Ascending aorta (tissue), 2 donors: ENCODE measurements around the gene RERG. TPM values are rescaled to one million over a fixed set of nuclear protein-coding genes. Genes with fewer than 3 reads are reported as not detected.

Source experiments
- DNase-seq, 2 donors: peaks; one replicate each; pipeline ENCODE4 v3.0.0-alpha.2; 2019; ENCODE audit warnings: low spot score in 2 of 2
- H3K27ac ChIP-seq, 2 donors: fragments of 200-600 bp; sonication (generic); one replicate each; pipeline ENCODE4 v1.5.1; 2016 to 2017; ENCODE audit warnings: mild to moderate bottlenecking in 1 of 2
- H3K27me3 ChIP-seq: fragments of 200-600 bp; sonication (generic); one replicate; pipeline ENCODE4 v1.5.1; 2017
- H3K36me3 ChIP-seq, 2 donors: fragments of 200-600 bp; sonication (generic); one replicate each; pipeline ENCODE4 v1.5.1; 2016
- H3K4me1 ChIP-seq, 2 donors: fragments of 200-600 bp; sonication (generic); one replicate each; pipeline ENCODE4 v1.5.1; 2016 to 2017; ENCODE audit warnings: mild to moderate bottlenecking in 1 of 2
- H3K4me3 ChIP-seq, 2 donors: fragments of 200-600 bp; sonication (generic); one replicate each; pipeline ENCODE4 v1.5.1; 2016 to 2017; ENCODE audit warnings: mild to moderate bottlenecking in 1 of 2
- H3K9me3 ChIP-seq, 2 donors: fragments of 200-600 bp; sonication (generic); one replicate each; pipeline ENCODE4 v1.5.1; 2016
- intact Hi-C: fragments of 100-400 bp; cut with DNase I; formaldehyde crosslinking; loops from one replicate; pipeline ENCODE4 v1.15.1; 2023
- total RNA-seq: library from RNA; depleted of rRNA; stranded (reverse); fragments of >200 nt; gene quantifications from one replicate; pipeline ENCODE4 v1.1.0, GENCODE V29; 2016
- TF ChIP-seq, protein P1 (sequence below), 3 experiments: fragments of 200-600 bp in 2 of 3; fragments of 450-650 bp in 1 of 3; sonication (generic) in 2 of 3; IDR thresholded peaks; one replicate each; pipeline ENCODE4 v1.5.1; 2016 to 2019; ENCODE audit warnings: antibody characterized with exemption in 3 of 3, mild to moderate bottlenecking in 1 of 3, moderate library complexity in 1 of 3

Gene RERG
- total RNA-seq, 1 donor from 2014 or later = 55.7 TPM

DNA sequence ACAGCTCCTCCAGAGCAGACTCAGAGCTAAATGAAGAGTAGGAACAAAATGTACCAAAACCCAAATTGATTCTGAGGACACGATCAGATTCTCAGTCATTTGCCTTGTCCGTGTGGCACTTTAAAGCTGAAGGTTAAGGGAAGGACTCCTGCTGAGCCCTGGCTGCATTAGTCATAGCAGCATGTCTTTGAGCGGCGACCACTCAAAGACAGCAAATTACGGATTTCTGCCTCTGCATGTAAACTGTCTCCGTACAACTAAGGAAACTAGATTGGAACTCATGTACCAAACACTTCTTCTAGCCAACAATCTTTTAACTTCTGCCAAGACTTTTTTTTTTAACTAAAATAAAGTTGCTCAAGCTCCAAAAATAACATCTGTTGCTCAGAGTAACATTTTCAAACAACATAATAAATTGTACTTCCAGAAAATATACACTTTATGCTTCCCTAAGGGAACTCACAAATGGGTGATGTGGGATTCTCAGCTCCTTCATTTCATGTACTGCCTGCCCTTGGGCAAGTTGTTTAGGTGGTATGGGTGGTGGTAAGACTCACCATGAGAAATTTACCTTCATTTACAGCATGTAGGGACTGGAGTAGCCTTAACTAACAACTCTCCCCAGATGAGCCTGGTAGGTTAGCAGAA is 56.1 kb downstream of the RERG start:
- Histone ChIP-seq H3K9me3 (no peaks in the 10 kb centered on the region), H3K27me3 (no peaks in the 10 kb centered on the region), H3K36me3 (no peaks in the 10 kb centered on the region), H3K4me1 (peaks cover 12 to 51% of the 10 kb centered on the region in 2 donors), H3K27ac (peak overlapping the region; percentile 78 to 88), H3K4me3 (peak overlapping the region; percentile 7 to 26)
- peak in 1 of 2 donors; percentile 87 for DNase-seq
- intact Hi-C loops = loop anchor here (5.0 kb wide), 1 partner anchor 112 kb away; no protein-coding TSS in a partner anchor
- TF ChIP-seq, protein P1, sequence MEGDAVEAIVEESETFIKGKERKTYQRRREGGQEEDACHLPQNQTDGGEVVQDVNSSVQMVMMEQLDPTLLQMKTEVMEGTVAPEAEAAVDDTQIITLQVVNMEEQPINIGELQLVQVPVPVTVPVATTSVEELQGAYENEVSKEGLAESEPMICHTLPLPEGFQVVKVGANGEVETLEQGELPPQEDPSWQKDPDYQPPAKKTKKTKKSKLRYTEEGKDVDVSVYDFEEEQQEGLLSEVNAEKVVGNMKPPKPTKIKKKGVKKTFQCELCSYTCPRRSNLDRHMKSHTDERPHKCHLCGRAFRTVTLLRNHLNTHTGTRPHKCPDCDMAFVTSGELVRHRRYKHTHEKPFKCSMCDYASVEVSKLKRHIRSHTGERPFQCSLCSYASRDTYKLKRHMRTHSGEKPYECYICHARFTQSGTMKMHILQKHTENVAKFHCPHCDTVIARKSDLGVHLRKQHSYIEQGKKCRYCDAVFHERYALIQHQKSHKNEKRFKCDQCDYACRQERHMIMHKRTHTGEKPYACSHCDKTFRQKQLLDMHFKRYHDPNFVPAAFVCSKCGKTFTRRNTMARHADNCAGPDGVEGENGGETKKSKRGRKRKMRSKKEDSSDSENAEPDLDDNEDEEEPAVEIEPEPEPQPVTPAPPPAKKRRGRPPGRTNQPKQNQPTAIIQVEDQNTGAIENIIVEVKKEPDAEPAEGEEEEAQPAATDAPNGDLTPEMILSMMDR (IDR thresholded peaks at IDR 0.05) = no peak

DNA sequence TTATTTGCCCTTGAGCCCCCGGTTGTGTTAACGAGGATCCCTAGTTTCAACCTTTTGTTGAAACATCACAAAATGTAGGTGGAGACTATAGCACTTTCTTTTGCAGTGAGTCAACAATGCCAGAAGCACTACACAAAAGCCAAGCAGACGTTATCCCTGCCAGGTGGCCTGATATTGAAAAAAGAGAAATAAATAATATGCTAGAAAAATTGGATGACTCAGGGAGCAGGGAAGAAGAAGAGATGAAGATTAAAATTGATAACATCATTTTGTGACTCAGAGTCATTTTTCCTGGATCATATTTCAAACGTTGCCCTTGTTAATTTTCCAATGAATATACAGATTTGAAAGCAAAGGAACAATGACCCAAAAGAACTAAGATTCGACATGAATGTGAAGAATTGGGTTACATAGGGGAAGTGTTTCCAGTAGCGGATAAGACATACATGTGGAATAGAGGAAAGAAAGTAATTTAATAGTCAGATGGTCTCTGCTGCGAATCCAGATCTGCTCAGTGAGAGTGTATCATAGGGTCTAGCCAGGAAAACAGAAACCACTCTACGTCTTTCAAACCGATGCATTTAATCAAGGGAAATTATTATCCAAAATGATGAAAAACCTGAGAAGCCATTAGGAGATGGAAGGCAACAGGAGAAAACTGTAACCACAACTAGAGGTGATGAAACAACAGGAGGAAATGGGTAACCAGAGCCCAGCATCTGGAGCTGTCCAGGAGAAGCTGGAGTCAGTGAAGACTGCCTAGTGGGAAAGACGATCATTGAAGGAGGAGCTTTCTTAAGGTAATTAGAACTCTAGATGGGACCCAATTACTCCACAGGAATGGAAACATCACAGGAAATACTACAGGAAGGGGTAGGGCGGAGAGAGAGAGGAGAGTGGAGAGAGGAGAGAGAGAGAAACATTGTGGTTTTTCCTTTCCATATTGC is 57.9 kb downstream of the RERG start:
- H3K27ac ChIP-seq = peak overlapping the region; percentile 78 to 88

DNA sequence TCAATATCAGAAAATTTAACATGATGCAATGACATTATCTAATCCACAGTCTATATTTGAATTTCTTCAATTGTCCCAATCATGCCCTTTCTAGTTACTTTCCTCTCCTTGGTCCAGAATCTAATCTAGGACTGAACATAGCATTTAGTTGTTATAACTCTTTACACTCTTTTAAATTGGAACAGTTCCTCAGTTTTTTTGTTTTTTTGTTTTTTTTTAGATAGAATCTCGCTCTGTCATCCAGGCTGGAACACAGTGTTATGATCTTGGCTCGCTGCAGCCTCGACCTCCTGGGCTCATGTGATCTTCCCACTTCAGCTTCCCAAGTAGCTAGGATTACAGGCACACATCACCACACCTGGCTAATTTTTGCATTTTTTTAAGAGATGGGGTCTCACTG is 63.1 kb downstream of the RERG start:
- H3K4me3 ChIP-seq = no peak overlapping the region
- no peaks in the 10 kb centered on the region for H3K36me3 ChIP-seq
- intact Hi-C loops = no loop called here
- H3K4me1 ChIP-seq = peaks cover 11 to 40% of the 10 kb centered on the region in 2 donors
- TF ChIP-seq, protein P1 (IDR thresholded peaks at IDR 0.05) = no peak
- H3K27ac ChIP-seq = peak overlapping the region; percentile 37 to 69
- no peaks in the 10 kb centered on the region for H3K27me3 ChIP-seq
- no peak for DNase-seq
- peaks cover 0 to 8% of the 10 kb centered on the region in 2 donors for H3K9me3 ChIP-seq

More for the DNA sequence above, 57.9 kb downstream of the RERG start:
- H3K4me1 ChIP-seq = peaks cover 12 to 39% of the 10 kb centered on the region in 2 donors
- TF ChIP-seq, protein P1 (IDR thresholded peaks at IDR 0.05) = no peak
- H3K36me3 ChIP-seq = no peaks in the 10 kb centered on the region
- peaks cover 0 to 5% of the 10 kb centered on the region in 2 donors for H3K9me3 ChIP-seq
- no peak for DNase-seq
- H3K4me3 ChIP-seq = peak overlapping the region in 1 of 2 donors; percentile 26
- H3K27me3 ChIP-seq = no peaks in the 10 kb centered on the region
- intact Hi-C loops = no loop called here

DNA sequence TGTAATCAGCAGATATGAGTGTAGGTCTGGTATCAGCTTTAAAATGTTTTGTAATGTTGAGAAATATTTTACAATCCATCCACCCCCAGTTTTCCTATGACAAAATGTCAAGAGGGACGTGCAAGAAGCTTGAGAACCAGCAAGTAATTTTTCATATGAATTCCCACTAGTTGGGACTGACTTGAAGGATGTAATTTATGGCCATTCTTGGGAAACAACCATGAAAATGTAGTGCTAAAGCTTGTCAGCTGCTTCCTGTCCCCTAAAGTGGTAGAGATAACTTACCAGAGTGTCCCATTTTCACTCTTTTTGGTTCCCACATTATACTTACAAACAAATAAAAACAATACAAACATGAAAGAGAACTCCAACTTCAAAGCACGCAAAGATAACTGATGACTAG is 63.9 kb downstream of the RERG start:
- TF ChIP-seq, protein P1 (IDR thresholded peaks at IDR 0.05) = no peak
- H3K27me3 ChIP-seq = no peaks in the 10 kb centered on the region
- intact Hi-C loops = no loop called here
- peak overlapping the region; percentile 37 to 69 for H3K27ac ChIP-seq
- no peak overlapping the region for H3K4me3 ChIP-seq
- peaks cover 0 to 8% of the 10 kb centered on the region in 2 donors for H3K9me3 ChIP-seq
- H3K4me1 ChIP-seq = peaks cover 13 to 42% of the 10 kb centered on the region in 2 donors
- no peak for DNase-seq
- no peaks in the 10 kb centered on the region for H3K36me3 ChIP-seq

DNA sequence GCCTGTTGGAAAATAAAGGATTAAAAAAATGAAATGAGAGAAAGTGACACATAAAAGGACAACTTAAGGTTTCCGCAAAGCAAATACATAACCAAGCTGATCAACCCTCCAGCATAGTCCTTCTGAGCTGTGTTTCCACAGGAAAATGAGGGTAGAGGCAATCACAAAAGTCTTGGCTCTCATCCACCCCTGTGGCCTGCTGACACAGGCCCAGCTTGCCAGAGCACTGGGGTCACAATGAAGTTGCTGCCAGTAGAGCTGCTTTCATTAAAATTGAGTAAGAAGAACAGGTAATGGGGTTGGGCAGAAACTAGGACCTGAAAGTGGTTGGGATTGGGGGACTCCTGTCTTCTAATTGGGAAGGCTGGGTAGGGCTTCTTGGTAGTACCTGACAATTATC is 65.9 kb downstream of the RERG start:
- peaks cover 22 to 53% of the 10 kb centered on the region in 2 donors for H3K4me1 ChIP-seq
- no peaks in the 10 kb centered on the region for H3K27me3 ChIP-seq
- peak overlapping the region; percentile 37 to 81 for H3K27ac ChIP-seq
- TF ChIP-seq, protein P1 (IDR thresholded peaks at IDR 0.05) = no peak
- peaks cover 0 to 8% of the 10 kb centered on the region in 2 donors for H3K9me3 ChIP-seq
- no peak overlapping the region for H3K4me3 ChIP-seq
- no peaks in the 10 kb centered on the region for H3K36me3 ChIP-seq
- DNase-seq = no peak
- intact Hi-C loops = no loop called here
